HCT116 (cell line): ENCODE data around the gene LILRB3. TPM values are rescaled to one million over a fixed set of nuclear protein-coding genes. Genes with fewer than 3 reads are reported as not detected.
A peak's percentile ranks its signal among the peaks of the same experiment; 100 is the strongest.

ENCODE experiments used
- ATAC-seq: fragments of 200-7000 bp; cut with Tn5 transposase; 2 replicates; pipeline ENCODE4 v1.9.1; 2020; ENCODE audit warnings: mild to moderate bottlenecking, moderate library complexity
- BruUV-seq: library from RNA; stranded (reverse); fragments of 400-500 nt; replicated peaks from 2 replicates; lab custom pipeline; 2021; lab: Mats Ljungman, UMichigan
- CTCF ChIA-PET: fragments of 300-600 bp; sonication (Branson Sonifier 250); formaldehyde crosslinking; loops from one replicate; lab custom pipeline; 2021; ENCODE audit warnings: antibody characterized with exemption; lab: Charles Lee
- POLR2A ChIA-PET: fragments of 300-600, 350-600 bp; sonication (Branson Sonifier 250); formaldehyde crosslinking; loops from one replicate; lab custom pipeline; 2021; ENCODE audit warnings: antibody characterized with exemption; lab: Charles Lee
- RAD21 ChIA-PET, 2 experiments: fragments of 300-600 bp; sonication (Branson Sonifier 250); formaldehyde crosslinking; loops; one replicate each; lab custom pipeline; 2023; ENCODE audit warnings: low total read pairs in 2 of 2; ENCODE audit not compliant: uncharacterized antibody in 2 of 2, unreplicated experiment in 2 of 2, low non-redundant PET in 1 of 2; lab: Charles Lee
- DNase-seq: peaks from one replicate; pipeline ENCODE4 v3.0.0-alpha.2; 2010; ENCODE audit warnings: low read depth, low spot score
- H2AFZ ChIP-seq: fragments of 200-600 bp; shearing (Covaris generic), sonication (generic); 2 replicates; pipeline ENCODE4 v1.6.1; 2017; ENCODE audit warnings: low read depth, mixed run types, mixed read lengths, antibody characterized with exemption, low read length; ENCODE audit not compliant: poor library complexity, severe bottlenecking
- H3K27ac ChIP-seq: 2 replicates; pipeline ENCODE4 v1.5.1; 2012; ENCODE audit warnings: low read depth, low read length
- H3K27me3 ChIP-seq: fragments of 200-600 bp; sonication (generic); 2 replicates; pipeline ENCODE4 v1.6.1; 2016; ENCODE audit warnings: mixed run types, low read length, mixed read lengths; ENCODE audit not compliant: insufficient read depth
- H3K36me3 ChIP-seq, 2 experiments: fragments of 200-500 bp in 1 of 2; fragments of 200-600 bp in 1 of 2; sonication (Bioruptor generic) in 1 of 2; sonication (generic) in 1 of 2; 2 replicates each; pipeline versions ENCODE4 v1.5.1 to v1.6.1; 2014 to 2016; ENCODE audit warnings: low read length in 2 of 2, inconsistent platforms in 1 of 2, mixed read lengths in 1 of 2, mixed run types in 1 of 2; ENCODE audit not compliant: insufficient read depth in 2 of 2, control insufficient read depth in 1 of 2
- H3K4me1 ChIP-seq, 2 experiments: fragments of 200-600 bp in 1 of 2; sonication (generic) in 1 of 2; 2 replicates each; pipeline versions ENCODE4 v1.5.1 to v1.6.1; 2012 to 2017; ENCODE audit warnings: low read length in 2 of 2, inconsistent platforms in 1 of 2, mild to moderate bottlenecking in 1 of 2, mixed read lengths in 1 of 2, mixed run types in 1 of 2, moderate library complexity in 1 of 2; ENCODE audit not compliant: insufficient read depth in 2 of 2, control insufficient read depth in 1 of 2
- H3K4me2 ChIP-seq: fragments of 200-600 bp; sonication (generic); 2 replicates; pipeline ENCODE4 v1.6.1; 2017; ENCODE audit warnings: mixed run types, low read length, mixed read lengths
- H3K4me3 ChIP-seq, 2 experiments: fragments of 200-600 bp in 1 of 2; sonication (generic) in 1 of 2; replicated peaks in 1 of 2; 2 replicates each; pipeline ENCODE4 v1.5.1; 2011 to 2016; ENCODE audit warnings: low read length in 2 of 2, control low read depth in 1 of 2, low read depth in 1 of 2, mild to moderate bottlenecking in 1 of 2, mixed read lengths in 1 of 2, mixed run types in 1 of 2
- H3K79me2 ChIP-seq: fragments of 200-600 bp; sonication (generic); 2 replicates; pipeline ENCODE4 v1.6.1; 2017; ENCODE audit warnings: mild to moderate bottlenecking, mixed run types, low read length, moderate library complexity, mixed read lengths; ENCODE audit not compliant: insufficient read depth
- H3K9ac ChIP-seq: fragments of 200-600 bp; sonication (generic); 2 replicates; pipeline ENCODE4 v1.6.1; 2016; ENCODE audit warnings: low read length, mixed read lengths
- H3K9me2 ChIP-seq: fragments of 200-600 bp; sonication (generic), shearing (Covaris generic); 2 replicates; pipeline ENCODE4 v1.6.1; 2017; ENCODE audit warnings: mixed run types, mild to moderate bottlenecking, moderate library complexity; ENCODE audit not compliant: insufficient read depth
- H3K9me3 ChIP-seq, 2 experiments: fragments of 200-500 bp in 1 of 2; fragments of 200-600 bp in 1 of 2; sonication (Bioruptor generic) in 1 of 2; sonication (generic) in 1 of 2; 2 replicates each; pipeline ENCODE4 v1.6.1; 2014 to 2017; ENCODE audit warnings: low read length in 2 of 2, mixed read lengths in 2 of 2, inconsistent platforms in 1 of 2, low read depth in 1 of 2, mild to moderate bottlenecking in 1 of 2, mixed run types in 1 of 2, moderate library complexity in 1 of 2; ENCODE audit not compliant: control insufficient read depth in 1 of 2, insufficient read depth in 1 of 2
- H4K20me1 ChIP-seq: fragments of 200-600 bp; sonication (generic), shearing (Covaris generic); 2 replicates; pipeline ENCODE4 v1.6.1; 2017; ENCODE audit warnings: mixed run types, mild to moderate bottlenecking, moderate library complexity; ENCODE audit not compliant: insufficient read depth
- ATF3 ChIP-seq: IDR thresholded peaks from 2 replicates; pipeline ENCODE4 v1.6.1; 2012
- CBX3 ChIP-seq: IDR thresholded peaks from 2 replicates; pipeline ENCODE4 v1.6.1; 2012; ENCODE audit warnings: low read depth
- CTCF ChIP-seq, 3 experiments: fragments of 200-600 bp in 1 of 3; sonication (generic) in 1 of 3; IDR thresholded peaks in 2 of 3; conservative IDR thresholded peaks in 1 of 3; 2 replicates each; pipeline ENCODE4 v1.5.1; 2012 to 2017; ENCODE audit warnings: low read depth in 2 of 3, low read length in 2 of 3, antibody characterized with exemption in 1 of 3, borderline replicate concordance in 1 of 3, control low read depth in 1 of 3, mild to moderate bottlenecking in 1 of 3, mixed read lengths in 1 of 3, mixed run types in 1 of 3, moderate library complexity in 1 of 3; ENCODE audit not compliant: insufficient read depth in 1 of 3
- ELF1 ChIP-seq: IDR thresholded peaks from 2 replicates; pipeline ENCODE4 v1.6.1; 2012; ENCODE audit warnings: low read depth, borderline replicate concordance
- FOSL1 ChIP-seq: IDR thresholded peaks from 2 replicates; pipeline ENCODE4 v1.6.1; 2012; ENCODE audit warnings: low read depth
- JUND ChIP-seq: IDR thresholded peaks from 2 replicates; pipeline ENCODE4 v1.6.1; 2012
- POLR2A ChIP-seq: IDR thresholded peaks from 2 replicates; pipeline ENCODE4 v1.7.0; 2011; ENCODE audit warnings: borderline replicate concordance; ENCODE audit not compliant: insufficient read depth, insufficient read length; ENCODE audit errors: extremely low read depth
- POLR2AphosphoS5 ChIP-seq: IDR thresholded peaks from 2 replicates; pipeline ENCODE4 v1.6.1; 2011; ENCODE audit warnings: mild to moderate bottlenecking, low read depth, low read length, moderate library complexity
- RAD21 ChIP-seq: IDR thresholded peaks from 2 replicates; pipeline ENCODE4 v1.6.1; 2012; ENCODE audit warnings: low read depth, mild to moderate bottlenecking
- SIN3A ChIP-seq: IDR thresholded peaks from 2 replicates; pipeline ENCODE4 v1.6.1; 2012; ENCODE audit warnings: low read depth
- SRF ChIP-seq: IDR thresholded peaks from 2 replicates; pipeline ENCODE4 v1.6.1; 2012; ENCODE audit warnings: low read depth
- TCF7L2 ChIP-seq: IDR thresholded peaks from 2 replicates; pipeline ENCODE4 v1.7.0; 2011; ENCODE audit warnings: borderline replicate concordance, inconsistent platforms; ENCODE audit not compliant: insufficient read depth, insufficient read length; ENCODE audit errors: extremely low read depth
- ZNF274 ChIP-seq: fragments of 200-500 bp; sonication (Bioruptor generic); IDR thresholded peaks from 2 replicates; pipeline ENCODE4 v1.6.1; 2014; ENCODE audit warnings: mild to moderate bottlenecking, low read depth, low read length, inconsistent platforms
- intact Hi-C: fragments of 100-400 bp; cut with micrococcal nuclease; formaldehyde crosslinking; loops from 2 replicates; pipeline ENCODE4 v1.10.0; 2022
- total RNA-seq: library from RNA; stranded (reverse); gene quantifications from one replicate; pipeline ENCODE4 v1.2.1, GENCODE V29; 2021; ENCODE audit not compliant: unreplicated experiment

The LILRB3 gene
- total RNA-seq, 1 experiment from 2014 or later = 0.12 TPM

- intact Hi-C loops = no loop called here
- H4K20me1 ChIP-seq = no peaks in the 10 kb centered on the region
- H3K9me3 ChIP-seq = no peaks in the 10 kb centered on the region
- peak overlapping the region; percentile 99 for H3K4me2 ChIP-seq
- H3K27me3 ChIP-seq = no peaks in the 10 kb centered on the region
- no peak for TF ChIP-seq ATF3
- no peak for TF ChIP-seq CBX3
- no peak for TF ChIP-seq FOSL1
- TF ChIP-seq JUND = no peak
- TF ChIP-seq SRF = no peak
- H3K9ac ChIP-seq = peak overlapping the region; percentile 92
- POLR2A ChIA-PET = interaction anchor here (1.4 to 7.0 kb wide), 4 partner anchors 12 to 29 kb away, joined by 6 to 126 read pairs (median 18); partner anchors contain the start of genes LENG1, RPS9 and TMC4
- TSS peak; percentile 59 for BruUV-seq
- H3K36me3 ChIP-seq = peaks cover 5 to 14% of the 10 kb centered on the region in 2 experiments
- CTCF ChIA-PET = interaction anchor here (1.1 to 2.1 kb wide), 2 partner anchors 15 to 44 kb away, joined by 3 to 22 read pairs; partner anchors contain the start of gene TMC4
- ATAC-seq (no peak), DNase-seq (no peak)
- H3K79me2 ChIP-seq = peaks cover 38% of the 10 kb centered on the region
- H3K27ac ChIP-seq = peak overlapping the region; percentile 100
- H2AFZ ChIP-seq = no peak overlapping the region
- H3K4me1 ChIP-seq = peaks cover 13 to 21% of the 10 kb centered on the region in 2 experiments
- H3K4me3 ChIP-seq = peak overlapping the region; percentile 84 to 87
- no peaks in the 10 kb centered on the region for H3K9me2 ChIP-seq
- RAD21 ChIA-PET = no interaction called here
Observed at GRCh38 chr19:54188215-54188871, 34.5 kb downstream of the LILRB3 start.

- no peaks in the 10 kb centered on the region for H3K9me3 ChIP-seq
- H3K36me3 ChIP-seq = peaks cover 3 to 16% of the 10 kb centered on the region in 2 experiments
- DNase-seq = no peak
- H3K4me1 ChIP-seq = peaks cover 6 to 15% of the 10 kb centered on the region in 2 experiments
- H3K4me3 ChIP-seq = no peak overlapping the region
- H4K20me1 ChIP-seq = no peaks in the 10 kb centered on the region
- TF ChIP-seq FOSL1 = no peak
- TF ChIP-seq SIN3A = no peak
- TF ChIP-seq CTCF (IDR thresholded peaks at IDR 0.05 in 2 of 3, conservative IDR thresholded peaks at IDR 0.05 in 1 of 3; ENCODE audit: borderline replicate concordance in 1 of 3, insufficient read depth in 1 of 3, low read depth in 2 of 3, low read length in 2 of 3) = no peak
- TF ChIP-seq ELF1 = no peak
- no peak for TF ChIP-seq ZNF274
- no peak for TF ChIP-seq POLR2A
- TF ChIP-seq POLR2AphosphoS5 = no peak
- no peak for TF ChIP-seq RAD21
- no peak for TF ChIP-seq TCF7L2
- TF ChIP-seq, all 23 proteins: peak for 0
- H3K27ac ChIP-seq = peak overlapping the region; percentile 10; the same call in 1 of the 2 replicates
- H3K9ac ChIP-seq = no peak overlapping the region
- no peaks in the 10 kb centered on the region for H3K27me3 ChIP-seq
- H3K9me2 ChIP-seq = no peaks in the 10 kb centered on the region
- no peak overlapping the region for H2AFZ ChIP-seq
- intact Hi-C loops = no loop called here
- H3K79me2 ChIP-seq = peaks cover 24% of the 10 kb centered on the region
- ChIA-PET POLR2A (interaction anchor here (1.3 to 7.0 kb wide), 2 partner anchors 13 to 14 kb away, joined by 3 to 126 read pairs; partner anchors contain the start of gene RPS9), RAD21 (no interaction called here), CTCF (no interaction called here)
- H3K4me2 ChIP-seq = no peak overlapping the region
- no peak for ATAC-seq
- no TSS peak for BruUV-seq
Observed at GRCh38 chr19:54186934-54187381, 35.8 kb downstream of the LILRB3 start.
